NB4 (cell line): ENCODE results near the gene PTGIS.

ENCODE experiments used
- CTCF ChIP-seq: IDR thresholded peaks from one replicate; pipeline ENCODE4 v1.5.1; 2012; ENCODE audit warnings: low read depth, low read length
- MAX ChIP-seq: IDR thresholded peaks from 2 replicates; pipeline ENCODE4 v1.6.1; 2011; ENCODE audit warnings: low read depth, low read length
- MYC ChIP-seq: IDR thresholded peaks from 2 replicates; pipeline ENCODE4 v1.6.1; 2011; ENCODE audit warnings: low read depth, low read length
- POLR2A ChIP-seq: IDR thresholded peaks from 2 replicates; pipeline ENCODE4 v1.6.1; 2011; ENCODE audit warnings: mild to moderate bottlenecking; ENCODE audit not compliant: insufficient read length; ENCODE audit errors: extremely low read depth

GRCh38 chr20:49585585-49586245 is 17.8 kb upstream of the PTGIS start:
- TF ChIP-seq CTCF = no peak
- TF ChIP-seq POLR2A = no peak
- TF ChIP-seq MAX = no peak
- TF ChIP-seq MYC = no peak
